ENCODE results near the gene GNAT2. TPM values are rescaled to one million over a fixed set of nuclear protein-coding genes. Genes with fewer than 3 reads are reported as not detected.
A peak's percentile ranks its signal among the peaks of the same experiment; 100 is the strongest.

The GNAT2 gene
- total RNA-seq, 1 donor from 2014 or later: 0.21 TPM

DNA sequence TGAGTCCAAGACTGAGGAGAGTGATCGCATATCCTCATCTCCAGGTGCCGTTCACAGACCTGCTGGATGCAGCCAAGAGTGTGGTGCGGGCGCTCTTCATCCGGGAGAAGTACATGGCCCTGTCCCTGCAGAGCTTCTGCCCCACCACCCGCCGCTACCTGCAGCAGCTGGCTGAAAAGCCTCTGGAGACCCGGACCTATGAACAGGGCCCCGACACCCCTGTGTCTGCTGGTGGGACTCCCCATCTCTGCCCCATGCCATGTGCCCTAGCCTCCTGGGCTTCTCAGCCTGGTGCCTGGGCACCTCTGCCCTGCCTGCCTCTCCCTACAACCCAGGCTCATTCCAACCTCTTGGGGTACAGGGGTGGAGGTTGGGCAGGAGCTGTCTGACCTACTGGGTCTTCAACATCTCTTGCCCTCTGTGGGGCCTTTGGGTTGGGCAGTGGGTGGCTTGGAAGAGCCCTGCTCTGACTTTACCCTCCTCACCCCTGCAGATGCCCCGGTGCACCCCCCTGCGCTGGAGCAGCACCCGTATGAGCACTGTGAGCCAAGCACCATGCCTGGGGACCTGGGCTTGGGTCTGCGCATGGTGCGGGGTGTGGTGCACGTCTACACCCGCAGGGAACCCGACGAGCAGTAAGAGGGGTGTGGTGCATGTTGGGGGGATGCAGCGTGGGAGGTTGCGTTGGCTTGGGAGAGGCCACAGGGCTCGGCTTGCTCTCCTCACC, 7.4 kb upstream of the GNAT2 start:
- DNase-seq: no peak

DNA sequence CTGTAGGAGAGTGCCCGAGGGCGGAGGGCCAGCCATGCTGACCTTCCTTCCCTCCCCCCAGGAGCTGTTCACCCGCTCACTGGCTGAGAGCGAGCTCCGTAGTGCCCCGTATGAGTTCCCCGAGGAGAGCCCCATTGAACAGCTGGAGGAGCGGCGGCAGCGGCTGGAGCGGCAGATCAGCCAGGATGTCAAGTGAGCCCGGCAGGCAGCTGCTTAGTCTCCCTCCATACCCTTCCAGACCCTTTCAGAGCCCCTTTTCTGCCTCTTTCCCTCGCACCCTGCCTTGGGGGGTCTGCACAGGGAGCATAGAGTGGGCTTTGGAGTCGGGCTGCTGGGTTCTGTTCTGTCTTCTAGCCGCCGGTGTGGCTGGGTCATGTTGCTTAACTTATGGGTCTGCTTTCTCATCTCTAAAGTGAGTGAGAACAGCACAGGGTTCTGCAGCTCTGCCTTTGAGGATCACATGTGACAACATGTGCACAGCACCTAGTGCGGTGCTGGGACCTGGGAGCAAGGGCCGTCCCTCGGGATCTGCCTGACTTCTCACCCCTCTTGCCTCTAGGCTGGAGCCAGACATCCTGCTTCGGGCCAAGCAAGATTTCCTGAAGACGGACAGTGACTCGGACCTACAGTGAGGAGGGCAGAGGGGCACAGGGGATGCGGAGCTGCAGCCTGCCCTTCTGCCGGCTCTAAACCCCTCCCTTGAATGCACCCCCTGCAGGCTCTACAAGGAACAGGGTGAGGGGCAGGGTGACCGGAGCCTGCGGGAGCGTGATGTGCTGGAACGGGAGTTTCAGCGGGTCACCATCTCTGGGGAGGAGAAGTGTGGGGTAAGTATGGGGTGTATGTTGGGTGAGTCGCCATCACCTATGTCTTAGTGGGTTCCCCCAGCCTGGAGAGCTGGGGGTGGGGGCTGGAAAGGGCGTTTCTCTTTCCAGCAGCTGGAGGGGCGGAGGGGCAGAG, 6.5 kb upstream of the GNAT2 start:
- DNase-seq: peak; percentile 89

DNA sequence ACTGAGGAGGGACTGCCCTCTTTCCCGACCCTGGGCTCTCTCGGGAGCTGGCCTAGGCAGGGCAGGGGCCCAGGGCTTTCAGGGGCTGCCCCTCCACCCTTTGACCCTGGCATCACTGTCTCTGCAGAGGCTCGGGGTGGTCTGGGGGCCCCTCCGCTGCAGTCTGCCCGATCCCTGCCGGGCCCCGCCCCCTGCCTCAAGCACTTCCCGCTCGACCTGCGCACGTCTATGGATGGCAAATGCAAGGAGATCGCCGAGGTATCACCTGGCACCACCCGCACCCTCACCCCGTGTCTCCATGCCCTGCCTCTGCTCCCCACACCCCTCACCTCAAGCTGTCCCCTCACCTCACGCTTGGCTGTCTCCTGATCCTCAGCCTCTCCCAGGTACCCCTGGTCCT, 5.8 kb upstream of the GNAT2 start:
- no peak for DNase-seq

DNA sequence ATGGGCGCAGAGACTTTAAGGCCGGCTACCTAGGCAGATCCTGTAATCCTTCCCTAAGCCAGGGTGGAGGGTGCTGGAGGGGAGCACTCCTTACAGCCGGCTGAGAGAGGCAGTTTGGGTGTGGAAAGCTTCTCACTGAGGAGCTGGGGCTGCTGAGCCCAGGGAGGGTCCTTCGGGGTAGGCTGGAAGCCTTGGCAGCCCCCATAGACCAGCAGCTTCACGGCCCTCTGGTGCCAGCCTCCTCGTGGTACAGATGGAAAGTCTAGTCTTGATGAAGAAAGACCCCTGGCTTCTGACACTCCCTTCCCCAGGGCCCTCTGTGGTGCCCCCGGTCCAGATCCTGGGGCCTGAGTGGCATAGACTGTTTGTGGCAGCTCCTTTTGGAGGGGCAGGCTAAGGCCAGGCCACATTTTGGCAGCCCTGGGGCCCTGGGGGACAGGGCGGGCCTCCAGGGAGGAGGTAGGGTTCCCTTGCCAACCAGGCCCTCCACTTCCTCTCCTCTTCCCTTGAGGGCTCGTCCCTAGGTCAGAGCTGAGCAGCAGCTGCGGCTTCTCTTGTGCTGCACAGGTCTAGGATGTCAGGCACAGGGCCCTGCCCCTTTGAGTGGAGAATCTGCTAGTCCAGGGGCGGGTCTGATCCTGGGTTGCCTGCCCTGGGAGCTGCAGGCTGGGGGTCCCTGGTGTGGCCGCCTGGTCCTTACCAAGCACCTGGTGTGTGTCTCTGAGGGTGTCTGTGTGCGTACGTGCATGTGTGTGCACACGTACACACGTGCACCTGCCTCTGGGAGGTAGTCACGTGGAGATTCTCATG, 5.0 kb upstream of the GNAT2 start:
- DNase-seq: peak; percentile 52

DNA sequence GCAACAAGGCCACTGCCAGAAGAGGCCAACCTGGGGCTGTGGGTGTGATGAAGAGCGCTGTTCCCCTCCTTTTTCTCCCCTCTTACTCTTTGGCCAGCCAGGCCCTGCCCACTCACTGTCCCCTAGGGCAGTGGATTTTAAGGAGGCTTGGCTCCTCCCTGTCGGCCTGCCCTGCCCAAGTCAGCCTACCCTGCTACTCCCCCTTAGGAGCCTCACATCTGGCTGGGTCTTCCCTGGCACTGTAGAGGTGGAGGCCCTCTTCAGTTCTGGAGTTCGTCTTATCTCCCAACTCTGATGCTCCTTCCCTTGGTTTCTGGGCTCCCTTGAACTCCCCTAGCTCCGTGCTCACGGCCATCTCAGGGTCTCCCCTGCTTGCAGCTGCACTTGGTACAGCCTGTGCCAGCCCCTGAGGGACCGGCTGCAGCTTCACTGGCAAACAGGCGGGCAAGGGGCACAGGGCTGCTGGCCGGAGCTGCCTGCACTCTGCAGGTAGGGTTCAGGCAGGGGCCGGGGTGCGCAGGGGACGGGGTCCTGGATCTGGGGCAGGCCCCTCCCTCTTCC, 4.3 kb upstream of the GNAT2 start:
- peak; percentile 48 for DNase-seq

DNA sequence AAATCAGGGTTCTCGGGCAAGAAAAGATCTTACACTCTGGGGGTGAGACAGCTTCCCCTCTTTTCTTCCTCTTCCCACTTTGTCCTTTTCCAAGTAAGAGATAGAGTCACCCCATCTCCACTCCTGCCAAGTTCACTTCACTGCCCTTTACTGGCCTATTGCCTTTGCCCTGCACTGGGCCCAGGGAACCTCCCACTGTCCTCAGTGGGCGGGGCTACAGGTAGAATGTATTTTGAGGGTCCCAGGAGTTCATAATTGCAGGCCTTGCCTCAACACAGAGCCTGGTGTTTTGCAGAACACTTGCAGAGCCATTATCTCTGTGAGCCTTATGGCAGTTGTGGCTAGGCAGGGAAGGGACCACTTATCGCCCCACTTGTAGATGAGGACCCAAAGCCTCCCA, 3.5 kb upstream of the GNAT2 start:
- no peak for DNase-seq

DNA sequence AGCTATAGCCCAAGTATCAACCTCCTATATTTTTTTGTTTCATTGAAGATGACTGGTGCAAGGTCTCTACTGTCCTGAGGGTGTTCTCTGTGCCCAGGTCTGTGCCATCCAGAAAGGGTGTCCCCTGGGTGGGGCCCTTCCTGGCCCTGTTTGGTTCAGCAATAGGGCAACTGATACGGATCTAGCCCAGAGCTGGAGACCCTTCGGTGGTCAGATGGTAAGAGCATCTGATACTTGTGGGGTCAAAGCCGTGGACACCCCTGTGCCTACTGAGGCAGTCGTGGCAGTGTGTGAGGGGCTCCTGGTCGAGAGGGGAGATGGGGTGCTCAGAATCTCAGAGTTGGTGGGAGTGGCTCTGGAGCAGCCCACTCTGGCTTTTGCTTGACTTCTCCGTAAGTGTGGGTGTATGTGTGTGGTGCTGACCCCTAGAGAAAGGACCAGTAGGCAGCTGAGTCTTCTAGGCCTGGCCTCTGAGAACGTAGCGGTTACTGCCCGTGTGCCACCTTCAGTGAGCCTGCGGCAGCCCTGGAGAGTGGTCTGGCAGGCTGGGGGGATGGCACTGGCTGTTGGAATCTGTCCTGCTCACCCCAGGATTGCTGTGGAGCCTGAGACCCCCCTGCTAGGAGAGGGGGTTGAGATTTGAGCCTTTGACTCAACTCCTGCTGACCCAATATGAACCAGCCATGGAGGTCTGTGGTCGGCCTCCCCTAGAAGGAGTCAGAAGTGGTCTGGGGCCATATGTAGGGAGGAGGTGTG, 2.9 kb upstream of the GNAT2 start:
- DNase-seq: no peak

DNA sequence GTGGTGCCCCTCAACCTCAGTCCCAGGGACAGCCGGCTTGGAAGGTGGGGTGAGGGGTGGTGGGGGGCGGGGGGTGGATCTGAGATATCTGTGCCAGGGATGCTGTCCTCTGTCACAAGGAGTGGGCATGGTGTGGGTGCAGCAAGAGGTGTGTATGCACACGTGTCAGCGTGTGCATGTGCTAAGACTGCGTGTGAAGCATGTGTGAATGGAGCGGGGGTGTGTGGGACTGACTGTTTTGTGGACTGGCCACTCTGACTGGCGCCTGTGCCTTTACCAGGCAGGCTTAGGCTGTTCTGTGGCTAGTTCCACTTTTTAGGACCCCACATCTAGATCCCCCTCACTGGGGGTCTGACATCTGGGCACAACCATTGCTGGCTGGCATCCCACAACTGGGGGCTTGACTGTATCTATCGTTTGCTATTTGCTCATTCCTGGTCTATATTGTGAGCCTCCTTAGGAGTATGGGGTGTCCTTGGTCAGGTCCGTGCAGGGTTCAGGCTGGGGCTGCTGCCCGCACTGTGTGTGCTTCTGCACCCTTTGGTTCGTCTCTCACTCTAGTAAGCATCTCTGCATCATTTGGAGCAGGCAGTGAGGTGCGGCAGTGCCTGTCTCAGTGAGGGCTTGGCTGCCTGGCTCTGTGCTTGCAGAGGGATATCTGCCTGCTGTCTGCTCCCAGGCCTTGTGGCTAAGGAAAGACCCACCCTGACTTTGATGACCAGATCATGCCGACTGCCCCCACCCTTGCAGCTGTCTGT, 2.1 kb upstream of the GNAT2 start:
- no peak for DNase-seq

DNA sequence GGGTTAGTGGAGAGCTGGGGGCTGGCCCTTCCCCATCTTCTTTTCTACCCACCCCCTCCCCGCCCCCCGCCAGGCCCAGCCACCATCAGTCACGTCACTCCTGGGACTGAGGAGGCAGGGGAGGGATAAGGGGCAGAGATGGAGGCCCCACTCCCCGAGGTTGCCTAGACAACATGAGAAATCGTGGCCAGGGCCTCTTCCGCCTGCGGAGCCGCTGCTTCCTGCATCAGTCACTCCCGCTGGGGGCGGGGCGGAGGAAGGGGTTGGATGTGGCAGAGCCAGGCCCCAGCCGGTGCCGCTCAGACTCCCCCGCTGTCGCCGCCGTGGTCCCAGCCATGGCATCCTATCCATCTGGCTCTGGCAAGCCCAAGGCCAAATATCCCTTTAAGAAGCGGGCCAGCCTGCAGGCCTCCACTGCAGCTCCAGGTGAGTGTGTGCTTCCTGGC, 1.4 kb upstream of the GNAT2 start:
- peak; percentile 97 for DNase-seq

DNA sequence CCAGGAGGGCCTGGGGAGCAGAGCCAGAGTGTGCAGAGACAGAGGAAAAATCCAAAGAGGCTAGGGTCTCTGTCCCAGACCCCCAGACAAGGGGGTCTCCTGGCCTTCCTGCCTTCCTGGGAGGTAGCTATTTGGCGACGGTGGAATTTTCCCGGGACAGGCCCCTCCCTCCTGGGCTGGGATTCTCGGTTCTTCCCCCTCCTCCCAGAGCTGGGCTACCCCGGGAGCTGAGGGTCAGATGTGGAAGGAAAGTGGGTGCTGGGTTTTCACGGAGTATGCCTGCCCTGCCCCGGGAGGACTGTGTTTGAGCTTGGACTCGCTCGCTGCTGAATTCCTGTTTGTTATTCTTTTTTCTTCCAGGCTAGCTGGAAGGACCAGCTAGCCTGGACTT, 980 bp upstream of the GNAT2 start:
- DNase-seq: peak; percentile 70

DNA sequence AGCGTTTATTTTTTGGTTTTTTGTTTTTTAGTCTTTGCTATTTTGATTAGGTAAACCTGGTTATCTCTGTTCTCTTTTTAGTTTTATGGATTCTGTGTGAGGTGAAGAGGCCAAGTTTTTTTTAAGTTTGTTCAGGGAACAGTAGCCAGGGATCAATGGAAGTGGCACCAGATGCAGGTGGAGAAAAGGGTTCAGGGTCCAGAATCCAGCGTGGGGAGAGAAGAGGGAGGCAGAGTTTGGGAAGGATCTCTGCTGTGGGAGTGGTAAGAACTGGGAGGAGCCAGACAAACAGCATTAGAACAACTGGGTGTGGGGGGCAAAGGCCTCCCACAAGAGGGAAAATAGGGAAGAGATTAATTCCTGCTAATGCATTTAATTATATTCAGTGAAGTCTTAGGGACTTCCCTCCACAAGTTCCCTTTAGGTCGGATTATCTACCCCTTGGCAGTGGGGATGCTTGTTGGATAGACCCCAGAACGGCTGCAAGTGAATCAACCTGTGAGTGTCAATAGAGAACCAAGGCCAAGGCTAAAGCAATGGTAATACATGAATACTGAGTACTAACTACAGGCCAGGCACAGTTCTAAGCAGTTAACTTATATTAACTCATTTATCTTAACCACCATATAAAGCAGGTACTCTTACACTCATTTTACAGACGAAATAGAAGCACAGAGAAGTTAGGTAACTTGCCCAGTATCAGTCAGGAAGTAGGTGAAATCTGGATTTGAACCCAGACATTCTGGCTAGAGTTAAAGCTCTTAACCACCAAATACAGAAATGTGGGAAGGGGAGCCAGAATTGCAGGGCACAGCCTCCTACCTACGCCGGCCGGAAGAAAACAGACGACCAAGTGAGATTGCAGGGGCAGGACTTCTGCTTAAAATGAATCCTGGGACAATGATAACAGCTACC, 498 bp downstream of the GNAT2 start:
- no peak for DNase-seq

DNA sequence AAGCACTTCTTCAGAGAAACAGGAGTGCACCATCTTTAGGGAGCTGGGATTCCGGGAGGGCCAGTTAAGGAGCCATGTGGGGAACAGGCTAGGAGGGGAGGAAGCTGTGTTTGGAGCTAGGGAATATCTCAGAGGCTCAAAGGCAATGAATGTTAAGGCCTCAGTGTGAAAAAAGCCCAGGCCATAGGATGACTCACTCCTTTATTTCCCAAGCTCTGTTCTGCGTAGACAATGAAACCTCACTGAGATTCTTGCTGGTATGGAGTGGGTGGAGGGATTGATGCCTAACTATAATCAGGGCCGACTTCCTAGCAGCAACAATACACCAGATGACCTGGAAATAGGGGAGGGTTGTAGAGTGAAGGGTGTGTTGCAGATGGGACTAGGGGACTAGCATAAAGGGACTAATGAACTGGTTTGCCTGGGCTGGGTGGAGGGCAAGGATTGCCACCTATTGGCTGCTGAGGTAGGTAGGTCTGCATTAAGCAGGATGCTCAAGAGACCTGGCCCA, 2.1 kb downstream of the GNAT2 start:
- no peak for DNase-seq

DNA sequence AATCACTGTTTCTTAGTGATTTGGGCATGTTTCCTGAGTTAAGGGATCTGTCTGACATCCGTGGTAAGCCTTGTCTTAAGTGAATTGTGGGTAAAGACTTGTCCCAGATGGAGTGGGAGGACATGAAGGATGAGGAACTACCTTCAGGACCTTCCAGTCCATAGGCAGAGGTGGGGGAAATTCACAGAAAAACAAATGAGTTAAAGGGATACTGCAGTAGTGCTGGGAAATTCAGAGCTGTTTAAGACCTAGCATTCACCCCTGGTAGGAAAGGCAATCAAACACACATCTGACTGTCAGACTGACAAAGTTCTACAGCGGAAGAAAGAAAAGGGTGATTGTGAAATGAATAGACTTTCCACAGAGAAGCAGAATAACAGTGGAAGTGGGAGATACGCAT, 3.0 kb downstream of the GNAT2 start:
- no peak for DNase-seq

DNA sequence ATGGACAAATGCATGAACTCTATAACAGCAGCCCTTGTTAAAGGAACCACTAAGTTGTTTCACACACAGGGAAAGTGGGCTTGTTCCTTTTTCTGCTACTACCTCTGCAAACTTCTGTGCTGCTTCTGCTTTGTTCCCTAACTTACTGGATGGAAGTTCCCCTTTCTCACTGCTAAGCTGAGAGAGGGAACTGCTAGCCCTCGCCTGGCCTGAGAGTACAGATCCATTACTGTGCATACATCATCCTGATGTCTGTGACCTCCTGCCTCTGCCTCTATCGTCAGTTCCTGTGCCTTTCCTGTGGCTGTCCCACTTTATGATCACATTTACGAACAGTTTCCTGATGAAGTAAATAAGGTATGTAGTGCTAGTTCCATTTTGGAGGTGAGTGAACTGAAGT, 3.5 kb downstream of the GNAT2 start:
- DNase-seq: peak; percentile 14

DNA sequence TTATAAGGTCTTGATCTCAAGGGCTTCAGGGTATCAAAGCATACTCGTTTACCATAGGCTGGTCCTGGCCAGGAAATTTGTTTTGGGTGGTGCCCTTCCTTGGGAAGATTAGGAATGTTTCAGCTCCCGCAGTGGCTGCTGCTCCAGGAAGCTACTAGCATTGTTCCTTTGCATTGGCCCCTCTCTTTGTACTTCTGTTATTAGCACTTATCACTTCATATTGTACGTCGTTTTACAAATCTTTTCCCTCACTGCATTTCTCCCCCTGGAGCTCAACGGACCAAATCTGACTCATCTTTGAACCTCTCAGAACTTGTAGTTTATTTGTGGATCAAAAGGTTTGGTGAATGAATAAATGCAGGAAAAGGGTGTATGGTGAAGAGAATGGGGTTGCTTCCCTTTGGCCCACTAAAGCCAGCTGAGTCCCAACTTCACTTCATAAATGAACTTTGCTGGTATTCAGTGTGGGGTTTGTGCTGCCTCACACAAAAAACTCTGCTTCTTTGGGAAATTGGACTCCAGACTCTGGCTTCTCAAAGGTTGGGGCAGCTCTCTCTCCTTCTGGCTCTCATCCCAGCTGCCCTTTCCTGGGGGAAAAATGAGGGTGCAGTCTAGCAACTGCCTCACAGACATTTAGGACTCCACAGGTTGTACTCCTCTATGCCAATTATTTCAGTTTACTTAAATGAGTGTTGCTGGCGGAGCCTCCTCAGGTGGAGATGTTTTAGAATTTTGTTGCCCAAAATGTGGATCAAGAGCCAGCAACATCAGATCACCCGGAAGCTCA, 5.9 kb downstream of the GNAT2 start:
- no peak for DNase-seq

DNA sequence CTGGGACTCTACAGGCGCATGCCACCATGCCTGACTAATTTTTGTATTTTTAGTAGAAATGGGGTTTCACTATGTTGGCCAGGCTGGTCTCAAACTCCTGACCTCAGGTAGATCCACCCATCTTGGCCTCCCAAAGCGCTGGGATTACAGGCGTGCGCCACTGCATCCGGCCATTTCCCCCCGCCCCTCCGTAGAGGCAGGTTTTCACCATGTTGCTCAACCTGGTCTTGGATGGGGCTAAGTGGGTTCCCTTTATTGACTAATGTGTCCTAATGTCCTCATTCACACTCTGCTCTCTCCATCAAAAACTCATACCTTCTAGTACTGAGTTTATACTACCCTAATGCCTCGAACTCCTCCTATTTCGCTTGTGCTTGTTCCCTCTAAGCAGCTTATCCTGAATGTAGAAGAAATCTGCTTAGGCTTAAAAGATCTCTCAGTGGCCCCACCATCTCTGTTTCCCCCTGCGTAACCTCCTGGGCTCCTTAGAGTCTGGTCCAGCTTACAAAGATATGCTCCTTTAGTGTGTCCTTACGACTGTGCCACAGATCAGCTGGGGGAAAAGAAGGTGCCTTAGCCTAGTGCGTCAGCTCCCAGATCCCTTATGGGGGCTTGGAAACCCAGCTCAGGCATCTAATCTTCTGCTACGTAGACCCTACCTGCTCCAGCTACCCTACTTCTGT, 8.0 kb downstream of the GNAT2 start:
- no peak for DNase-seq

DNA sequence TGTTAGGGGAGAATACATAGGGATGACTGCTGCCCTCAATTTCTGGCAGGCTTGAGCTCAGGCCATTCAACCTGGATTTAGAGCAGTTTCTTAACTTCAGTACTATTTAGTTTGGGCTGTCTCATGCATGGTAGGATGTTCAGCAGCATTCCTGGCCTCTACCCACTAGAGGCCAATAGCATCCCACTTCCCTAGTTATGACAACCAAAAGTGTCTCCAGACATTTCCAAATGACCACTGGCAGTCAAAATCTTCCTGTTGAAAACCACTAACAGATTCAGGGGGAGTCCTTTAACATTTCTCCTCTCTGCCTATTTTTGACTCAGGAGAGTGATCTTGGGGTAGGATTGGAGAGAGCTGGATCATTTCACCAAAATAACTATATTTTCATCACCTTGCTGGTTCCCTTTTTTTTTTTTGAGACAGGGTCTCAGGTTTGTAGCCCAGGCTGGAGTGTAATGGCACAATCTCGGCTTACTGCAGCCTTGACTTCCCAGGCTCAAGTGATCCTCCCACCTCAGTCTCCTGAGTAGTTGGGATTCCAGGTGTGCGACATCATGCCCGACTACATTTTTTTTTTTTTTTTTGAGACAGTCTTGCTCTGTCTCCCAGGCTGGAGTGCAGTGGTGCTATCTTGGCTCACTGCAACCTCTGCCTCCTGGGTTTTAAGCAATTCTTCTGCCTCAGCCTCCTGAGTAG, 8.7 kb downstream of the GNAT2 start:
- no peak for DNase-seq

Measured in tongue (tissue), 2 donors.